ENCODE measurements around the gene HAAO. TPM values are rescaled to one million over a fixed set of nuclear protein-coding genes. Genes with fewer than 3 reads are reported as not detected.
A peak's percentile ranks its signal among the peaks of the same experiment; 100 is the strongest.

HAAO gene
- total RNA-seq, 3 donors from 2014 or later: 5.8 to 38.4 (median 9.8) TPM

- Histone ChIP-seq H3K36me3 (ENCODE audit: low read depth) (no peaks in the 10 kb centered on the region), H3K9me3 (no peaks in the 10 kb centered on the region), H3K4me3 (no peak within 1 kb of the TSS), H3K4me1 (ENCODE audit: low read depth) (no peaks in the 10 kb centered on the region)
- no peak for TF ChIP-seq CTCF (IDR thresholded peaks at IDR 0.05)
- DNase-seq (no peak), ATAC-seq (peak; percentile 15)
- intact Hi-C loops (cut with DNase I, micrococcal nuclease): no loop called here
Measured at GRCh38 chr2:42764096-42764495, 28.3 kb downstream of the HAAO start, which contains the start of gene OXER1. OXER1 (minus strand) TSS chr2:42764135; CDS start chr2:42764062, 73 bp downstream.

- intact Hi-C loops (cut with DNase I, micrococcal nuclease): no loop called here
- no peaks in the 10 kb centered on the region for H3K4me1 ChIP-seq (ENCODE audit: low read depth)
- H3K9me3 ChIP-seq: no peaks in the 10 kb centered on the region
- DNase-seq (no peak), ATAC-seq (no peak)
- no peaks in the 10 kb centered on the region for H3K36me3 ChIP-seq (ENCODE audit: low read depth)
- no peak overlapping the region for H3K4me3 ChIP-seq
- TF ChIP-seq CTCF (IDR thresholded peaks at IDR 0.05): no peak
Measured at GRCh38 chr2:42762823-42763804, 29.3 kb downstream of the HAAO start.

- no peak overlapping the region for H3K4me3 ChIP-seq
- ATAC-seq: no peak
- H3K4me1 ChIP-seq (ENCODE audit: low read depth): no peaks in the 10 kb centered on the region
- DNase-seq: no peak
- no peak for TF ChIP-seq CTCF (IDR thresholded peaks at IDR 0.05)
- intact Hi-C loops (cut with DNase I, micrococcal nuclease): no loop called here
- H3K9me3 ChIP-seq: no peaks in the 10 kb centered on the region
- no peaks in the 10 kb centered on the region for H3K36me3 ChIP-seq (ENCODE audit: low read depth)
Measured at GRCh38 chr2:42762155-42762554, 30.2 kb downstream of the HAAO start.

DNA sequence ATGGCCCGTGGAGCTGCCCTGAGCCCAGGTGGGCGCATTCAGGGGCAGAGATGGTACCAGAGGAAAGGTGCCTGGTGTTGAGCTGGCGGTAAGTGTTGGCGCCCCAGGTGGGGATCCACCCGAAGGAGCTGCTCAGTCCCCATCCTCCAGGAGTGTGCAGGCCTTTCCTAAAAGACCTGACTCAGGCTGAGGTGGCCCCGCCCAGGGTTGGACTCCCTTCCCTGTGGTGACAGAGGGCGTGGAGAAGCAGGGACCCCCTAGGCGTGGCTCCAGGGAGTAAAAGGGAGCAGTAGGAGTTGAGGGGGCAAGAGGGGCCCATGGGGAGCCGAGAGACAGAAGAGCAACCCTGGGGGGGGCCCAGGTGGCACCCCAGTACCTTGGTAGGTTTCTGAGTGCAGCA, 30.8 kb downstream of the HAAO start:
- H3K4me1 ChIP-seq (ENCODE audit: low read depth): no peaks in the 10 kb centered on the region
- ATAC-seq (no peak), DNase-seq (no peak)
- intact Hi-C loops (cut with DNase I, micrococcal nuclease): no loop called here
- H3K9me3 ChIP-seq: no peaks in the 10 kb centered on the region
- H3K36me3 ChIP-seq (ENCODE audit: low read depth): no peaks in the 10 kb centered on the region
- no peak for TF ChIP-seq CTCF (IDR thresholded peaks at IDR 0.05)
- H3K4me3 ChIP-seq: no peak overlapping the region

DNA sequence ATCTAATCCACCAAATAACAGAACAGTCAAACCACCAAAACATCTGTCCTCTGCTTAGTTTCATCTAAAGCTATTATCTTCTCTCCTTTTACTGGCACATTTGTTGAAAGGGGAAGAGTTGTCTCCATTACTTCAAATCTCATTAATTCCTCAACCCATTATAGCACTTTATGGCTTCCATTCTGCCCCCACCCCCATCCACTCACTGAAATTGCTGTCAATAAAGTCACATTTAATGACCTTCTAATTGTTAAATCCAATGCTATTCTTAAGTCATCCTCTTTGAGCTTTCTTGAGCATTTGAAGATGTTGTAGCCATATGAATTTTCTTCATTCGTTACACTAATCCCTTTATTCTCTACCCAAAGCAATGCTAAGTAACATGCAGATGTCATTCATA, 33.6 kb downstream of the HAAO start:
- ATAC-seq (no peak), DNase-seq (no peak)
- TF ChIP-seq CTCF (IDR thresholded peaks at IDR 0.05): no peak
- Histone ChIP-seq H3K4me1 (ENCODE audit: low read depth) (no peaks in the 10 kb centered on the region), H3K4me3 (no peak overlapping the region), H3K36me3 (ENCODE audit: low read depth) (no peaks in the 10 kb centered on the region), H3K9me3 (no peaks in the 10 kb centered on the region)
- intact Hi-C loops (cut with DNase I, micrococcal nuclease): no loop called here

Data from mucosa of descending colon (tissue), 3 donors.